ENCODE data around the gene CLK3.
"Not testable (repeated sequence)": the region's sequence is repeated elsewhere in the genome, so short reads cannot be mapped to it uniquely, and the experiment has no call there.

The CLK3 gene

DNA sequence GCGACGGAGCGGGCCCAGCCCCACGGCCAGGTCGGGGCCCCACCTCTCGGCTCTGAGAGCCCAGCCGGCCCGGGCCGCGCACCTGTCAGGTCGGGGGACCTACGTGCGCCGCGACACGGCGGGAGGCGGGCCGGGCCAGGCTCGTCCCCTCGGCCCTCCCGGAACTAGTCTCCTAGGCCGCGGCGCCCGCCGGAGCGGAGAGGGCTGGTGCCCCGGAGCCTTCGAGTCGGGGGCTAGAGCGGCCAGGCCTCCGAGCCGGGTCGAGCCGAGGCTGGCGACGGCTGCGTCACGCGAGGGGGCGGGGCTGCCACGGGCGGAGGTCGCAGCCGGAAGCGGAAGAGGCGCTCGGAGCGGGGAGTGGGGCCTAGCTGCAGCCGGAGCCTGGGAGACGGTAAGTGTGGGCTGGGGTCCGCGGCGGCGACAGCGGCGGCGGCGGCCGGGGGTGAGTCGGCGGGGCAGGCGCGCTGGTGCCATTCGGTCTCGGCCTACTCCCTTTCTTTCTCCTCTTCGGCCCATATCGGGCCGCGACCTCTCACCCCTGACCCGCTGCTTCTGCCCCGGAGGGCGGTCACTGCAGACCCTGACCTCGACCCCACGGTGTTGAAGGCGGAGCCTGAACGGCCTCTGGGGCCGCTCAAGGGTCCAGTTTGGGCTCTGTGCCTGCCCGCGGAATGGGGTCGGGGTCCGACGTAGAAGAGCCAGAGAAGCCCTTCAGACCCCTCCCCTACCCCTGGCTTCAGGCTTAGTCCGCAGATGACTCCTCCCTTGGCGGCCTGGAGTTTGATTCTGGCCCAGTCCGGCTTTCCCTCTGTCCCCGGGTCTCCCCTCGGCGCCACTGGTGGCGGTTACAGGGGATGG lies at the start of gene CLK3:
Gene CLK3 (plus strand): TSS at position 329 of the 858 bp plus-strand sequence. CDS start 3,361 bp downstream, outside the sequence.
- no peak for DNase-seq (ENCODE audit: low read depth)

DNA sequence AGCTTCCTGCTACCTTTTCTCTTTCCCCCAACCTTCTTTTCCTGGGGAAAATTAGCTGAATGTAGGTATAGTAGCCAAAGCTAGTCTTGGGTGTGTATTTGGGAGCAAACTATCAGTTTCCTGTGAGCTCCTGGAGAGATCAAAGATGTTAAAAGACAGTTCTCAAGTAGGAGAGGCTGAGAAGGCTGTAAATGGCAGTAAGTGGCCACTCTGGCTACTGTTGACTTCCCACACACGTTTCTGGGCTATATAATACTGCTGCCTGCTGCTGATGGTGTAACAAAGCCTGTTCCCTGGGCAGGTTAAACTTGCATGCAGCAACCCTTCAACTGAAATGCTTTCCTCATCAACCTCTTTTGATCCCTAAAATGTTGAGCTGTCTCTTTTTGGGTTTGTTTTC lies 47.0 kb upstream of the CLK3 start:
- DNase-seq (ENCODE audit: low read depth) = no peak

DNA sequence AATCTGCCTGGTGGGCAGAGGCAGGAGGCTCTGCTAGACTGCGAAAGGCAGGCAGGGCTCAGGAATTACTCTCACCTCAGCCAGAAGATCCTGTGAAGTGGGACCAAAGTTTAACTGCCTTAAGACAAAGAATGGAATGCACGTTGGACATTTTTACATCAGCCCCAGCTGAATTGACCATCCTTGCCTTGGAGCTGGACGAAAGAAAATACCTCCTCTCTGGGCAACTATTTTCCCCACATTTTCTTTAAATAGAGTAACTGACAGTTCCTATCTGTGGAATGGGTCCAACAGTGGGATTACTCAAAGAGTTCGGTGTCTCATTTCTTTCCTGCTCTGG lies 45.9 kb upstream of the CLK3 start:
- DNase-seq (ENCODE audit: low read depth) = no peak

DNA sequence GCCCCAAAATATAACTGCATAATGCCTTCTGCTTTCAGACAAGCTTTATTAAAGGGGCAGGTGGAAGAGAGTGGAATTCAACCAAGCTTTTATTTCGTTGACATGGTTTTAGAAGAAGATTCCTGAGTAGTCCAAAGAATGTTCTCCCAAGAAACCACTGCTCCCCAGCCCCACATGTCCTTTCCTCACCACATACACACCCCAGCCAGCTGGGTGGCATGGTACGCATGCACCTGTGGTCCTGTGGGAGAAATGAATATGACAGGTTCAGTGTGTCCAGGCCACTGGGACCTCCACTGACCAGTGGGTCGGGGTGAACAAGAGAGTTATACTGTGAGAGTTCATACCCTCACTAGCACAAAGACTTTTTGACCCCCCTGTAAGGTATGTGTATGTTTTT lies 44.4 kb upstream of the CLK3 start:
- no peak for DNase-seq (ENCODE audit: low read depth)

DNA sequence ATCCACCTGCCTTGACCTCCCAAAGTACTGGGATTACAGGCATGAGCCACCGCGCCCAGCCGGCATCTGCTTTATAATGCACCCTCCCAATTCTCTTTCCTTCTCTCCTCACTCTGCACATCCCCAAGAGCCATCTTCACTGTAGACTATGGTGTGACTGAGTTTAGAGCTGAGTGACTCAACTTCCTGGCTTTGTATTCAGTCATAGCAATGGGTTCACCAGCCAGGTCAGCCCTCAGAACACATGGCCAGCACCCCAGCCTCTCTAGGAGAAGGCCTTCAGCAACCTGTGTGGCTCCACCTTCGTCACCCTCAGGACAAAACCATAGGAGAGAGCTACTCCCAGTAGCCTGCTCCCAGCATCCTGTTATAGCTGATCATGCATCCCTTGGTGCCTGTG lies 41.6 kb upstream of the CLK3 start:
- DNase-seq (ENCODE audit: low read depth) = no peak

DNA sequence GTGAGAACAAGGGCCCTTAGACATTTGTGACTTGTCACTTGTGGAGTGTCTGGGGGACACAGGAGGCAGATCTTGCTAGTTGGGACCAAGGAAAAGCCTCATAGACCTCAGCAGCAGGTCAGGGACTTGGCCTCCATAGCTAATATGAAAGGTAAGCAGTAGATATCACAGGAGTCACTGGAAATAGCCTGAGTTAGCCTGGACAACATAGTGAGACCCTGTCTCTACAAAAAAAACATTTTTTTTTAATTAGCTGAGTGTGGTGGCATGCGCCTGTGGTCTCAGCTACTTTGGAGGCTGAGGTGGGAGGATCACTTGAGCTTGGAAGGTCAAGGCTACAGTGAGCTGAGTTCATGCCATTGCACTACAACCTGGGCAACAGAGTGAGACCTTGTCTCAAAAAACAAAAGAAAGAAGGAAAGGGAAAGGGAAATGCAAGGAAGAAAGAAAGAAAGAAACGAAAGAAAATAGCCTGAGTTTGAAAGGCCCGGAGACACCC lies 37.1 kb upstream of the CLK3 start:
- DNase-seq (ENCODE audit: low read depth) = no peak

DNA sequence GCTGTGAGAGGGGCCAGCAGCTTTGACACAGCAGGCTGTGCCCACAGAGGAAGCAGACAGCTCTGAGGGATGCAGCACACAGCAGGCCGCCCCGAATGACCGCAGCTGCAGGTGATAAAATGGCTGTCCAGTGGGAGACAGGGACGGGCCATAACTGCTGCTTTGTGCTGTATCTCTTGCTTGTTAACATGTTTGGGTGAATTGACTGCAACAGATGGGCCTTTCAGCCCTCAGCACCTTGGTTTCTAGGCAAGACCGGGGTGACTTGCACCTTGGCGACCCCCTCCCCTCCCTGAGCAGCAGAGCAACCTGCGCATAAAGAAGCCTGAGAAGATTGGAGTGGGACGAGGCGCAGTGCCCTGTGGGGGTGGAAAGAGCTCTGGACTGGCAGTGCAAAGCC lies 36.6 kb upstream of the CLK3 start:
- no peak for DNase-seq (ENCODE audit: low read depth)

DNA sequence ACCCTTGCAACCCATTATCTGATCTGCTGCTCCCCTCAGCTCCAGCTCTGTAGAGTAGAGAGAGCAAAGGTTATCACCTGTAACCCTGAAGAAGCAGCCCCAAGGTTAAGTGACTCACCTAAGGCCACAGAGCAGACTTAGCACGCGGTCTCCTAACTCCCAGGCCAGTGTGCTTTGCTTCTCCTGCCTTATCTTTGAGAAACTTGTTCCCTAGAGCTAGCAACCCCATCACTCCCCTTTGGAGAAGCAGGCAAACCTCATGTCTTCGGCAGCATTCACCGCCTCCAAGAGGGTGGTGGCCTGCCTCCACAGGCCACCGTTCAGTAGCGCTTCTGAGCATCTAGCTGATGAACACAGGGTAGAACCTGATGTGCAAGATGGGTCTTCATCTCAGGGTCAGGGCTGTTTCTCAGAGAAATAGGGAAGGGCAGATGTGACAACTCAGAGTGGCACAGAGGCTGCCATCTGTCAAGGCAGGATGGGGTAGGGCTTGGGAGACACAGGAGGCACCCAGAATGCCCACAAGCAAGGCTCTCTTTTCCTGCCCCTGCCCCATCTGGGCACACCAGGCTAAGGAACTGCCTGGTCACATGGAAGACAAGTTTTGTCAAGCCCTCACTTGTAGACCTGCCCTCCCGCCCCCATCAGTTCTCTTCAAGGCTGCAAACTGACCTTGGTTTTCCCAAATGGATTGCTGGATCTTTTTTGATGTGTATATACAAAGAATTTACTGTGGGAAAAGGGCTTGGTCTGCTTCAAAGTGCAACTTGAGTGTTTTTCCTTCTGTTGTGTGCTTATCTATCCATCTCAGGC lies 34.9 kb upstream of the CLK3 start:
- DNase-seq (ENCODE audit: low read depth) = no peak

DNA sequence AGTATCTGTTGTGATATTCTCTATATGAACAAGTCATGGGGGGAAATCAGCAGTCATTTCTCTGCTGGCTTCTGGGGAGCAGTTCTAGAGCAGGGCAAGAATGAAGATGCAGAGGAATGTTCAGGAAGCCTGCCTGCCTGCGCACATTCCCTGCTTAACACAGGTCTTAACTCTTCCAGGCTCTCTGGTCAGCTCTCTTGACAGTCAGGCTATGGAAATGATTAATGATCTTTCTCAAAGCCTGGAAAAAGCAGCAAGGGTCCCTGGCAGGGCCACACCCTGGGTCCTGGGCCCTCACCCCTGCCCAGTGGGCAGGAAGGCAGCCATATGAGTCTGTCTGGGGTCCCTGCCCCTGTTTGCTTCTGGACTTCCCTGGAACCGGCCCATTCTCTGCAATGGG lies 31.4 kb upstream of the CLK3 start:
- DNase-seq (ENCODE audit: low read depth) = no peak

DNA sequence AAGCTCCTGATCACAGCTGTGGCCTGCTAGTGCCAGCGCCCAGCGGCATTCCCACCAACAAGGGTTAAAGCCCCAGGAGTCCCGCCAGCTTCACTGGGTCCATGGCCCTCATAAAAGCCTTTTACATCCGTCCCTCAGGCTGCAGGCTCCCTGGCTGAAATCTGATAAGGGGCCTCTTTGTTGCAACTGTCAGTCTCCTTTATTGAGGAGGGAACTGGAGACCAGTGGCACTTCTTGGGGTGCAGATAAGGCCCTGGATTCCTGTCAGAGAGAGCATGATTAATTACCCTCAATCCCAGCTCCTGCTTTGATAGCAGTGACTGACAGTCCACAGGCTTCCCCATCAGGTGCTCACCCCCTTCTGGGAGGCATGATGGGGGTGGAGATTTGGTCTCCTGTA lies 30.9 kb upstream of the CLK3 start:
- no peak for DNase-seq (ENCODE audit: low read depth)

DNA sequence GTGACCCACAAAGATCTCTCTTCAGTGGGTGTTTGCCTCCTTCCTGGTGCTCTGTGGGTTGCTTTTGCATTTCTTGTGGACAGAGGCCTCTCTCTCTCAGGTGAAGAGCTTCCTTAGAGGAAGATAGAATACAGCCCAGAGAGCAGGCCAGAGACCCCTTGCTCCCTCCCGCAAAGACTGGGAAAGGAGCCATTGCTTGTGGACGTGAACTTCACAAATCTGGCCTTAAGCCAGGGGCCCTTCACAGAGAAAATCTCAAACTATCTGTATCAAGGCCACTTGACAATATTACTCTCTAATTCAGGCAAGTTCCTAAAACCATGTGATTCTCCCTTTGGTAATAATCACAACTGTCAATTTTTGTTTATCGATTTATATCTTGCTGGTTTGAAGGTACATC lies 30.4 kb upstream of the CLK3 start:
- DNase-seq (ENCODE audit: low read depth) = no peak

DNA sequence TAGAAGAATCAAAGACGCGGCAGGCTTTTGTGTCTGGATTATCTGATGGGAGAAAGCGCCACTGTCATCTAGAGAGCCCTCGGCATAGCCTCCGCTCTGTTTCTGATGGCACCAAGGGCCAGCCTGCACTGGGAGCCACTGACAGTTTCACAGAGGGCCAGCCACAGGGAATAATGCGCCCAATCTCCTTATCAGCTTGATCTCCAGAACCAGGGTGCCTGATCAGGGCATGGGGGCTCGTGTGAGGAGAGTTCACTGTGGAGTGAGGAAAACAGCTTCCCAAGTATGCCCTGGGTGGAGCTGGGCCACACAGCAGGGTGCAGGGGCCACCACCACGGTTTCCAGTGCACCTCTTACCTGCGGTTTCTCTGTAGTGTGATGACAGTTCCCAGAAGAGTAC lies 29.8 kb upstream of the CLK3 start:
- DNase-seq (ENCODE audit: low read depth) = no peak

DNA sequence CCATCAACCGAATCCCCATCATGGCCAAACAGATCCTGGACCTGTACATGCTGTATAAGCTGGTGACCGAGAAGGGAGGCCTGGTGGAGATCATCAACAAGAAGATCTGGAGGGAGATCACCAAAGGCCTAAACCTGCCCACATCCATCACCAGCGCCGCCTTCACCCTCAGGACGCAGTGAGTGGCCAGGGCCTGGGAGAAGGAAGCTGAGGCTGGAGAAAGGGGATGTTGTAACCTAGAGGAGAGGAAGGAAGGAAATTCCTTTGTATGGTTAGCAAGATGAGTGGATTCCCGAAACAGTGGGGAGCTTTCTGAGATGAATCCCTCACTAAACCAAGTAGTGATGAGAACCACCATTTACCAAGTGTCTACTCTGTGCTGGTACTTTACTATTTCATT lies 25.8 kb upstream of the CLK3 start:
- DNase-seq (ENCODE audit: low read depth) = no peak

DNA sequence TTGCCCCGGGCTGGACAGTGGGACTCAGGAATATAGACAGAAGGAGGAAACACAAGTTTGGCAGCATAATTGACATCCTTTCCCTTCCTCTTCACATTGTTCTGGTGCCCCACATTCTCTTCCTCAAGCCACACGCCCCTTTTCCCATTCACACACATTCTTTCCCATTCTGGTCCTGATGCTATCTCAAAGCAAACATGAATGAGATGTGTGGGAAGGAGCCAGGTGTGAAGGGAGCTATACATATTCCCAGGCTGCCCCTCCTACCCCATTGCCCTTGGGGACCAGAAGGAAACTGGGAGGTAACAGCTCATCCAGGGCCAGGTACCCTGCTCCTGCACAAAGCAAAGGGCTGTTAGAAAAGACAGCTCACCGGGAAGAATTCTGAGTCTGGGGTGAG lies 23.4 kb upstream of the CLK3 start:
- no peak for DNase-seq (ENCODE audit: low read depth)

DNA sequence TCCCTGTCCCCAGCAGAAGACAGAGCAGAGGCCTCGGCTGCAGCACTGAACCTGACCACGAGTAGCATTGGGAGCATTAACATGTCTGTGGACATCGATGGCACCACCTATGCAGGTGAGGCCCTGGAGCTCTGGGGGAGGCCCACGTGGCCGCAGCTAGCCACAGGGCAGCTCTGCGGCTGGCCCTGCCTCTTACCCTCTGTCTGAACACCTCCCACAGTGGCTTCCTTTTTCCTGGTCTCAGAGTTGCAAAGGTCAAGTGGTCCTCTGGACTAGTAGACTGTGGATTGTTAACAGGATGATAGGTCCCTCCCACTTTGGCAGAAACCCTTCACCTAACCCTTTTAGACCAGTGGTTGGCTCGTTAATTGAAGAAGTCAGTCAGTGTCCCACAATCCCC lies 22.5 kb upstream of the CLK3 start:
- DNase-seq (ENCODE audit: low read depth) = no peak

DNA sequence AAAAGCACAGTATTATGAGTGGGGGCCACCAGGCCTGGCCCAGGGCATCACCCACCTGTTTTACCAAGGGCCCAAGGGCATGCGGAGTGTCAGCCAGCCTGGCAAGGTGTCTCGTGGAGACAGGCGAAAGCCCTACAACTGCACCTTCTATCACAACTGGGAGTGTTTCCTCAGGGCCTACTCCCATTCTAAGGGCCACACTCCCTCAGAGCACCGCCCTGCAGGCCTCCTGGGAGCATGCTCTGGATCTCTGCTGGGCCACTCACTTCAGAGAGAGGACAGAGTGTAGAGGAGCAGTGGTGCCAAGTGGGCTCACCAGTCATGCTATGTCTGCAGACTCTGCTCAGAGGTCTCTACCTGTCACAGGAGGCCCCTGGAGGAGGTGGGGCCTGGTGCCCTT lies 21.2 kb upstream of the CLK3 start:
- no peak for DNase-seq (ENCODE audit: low read depth)

DNA sequence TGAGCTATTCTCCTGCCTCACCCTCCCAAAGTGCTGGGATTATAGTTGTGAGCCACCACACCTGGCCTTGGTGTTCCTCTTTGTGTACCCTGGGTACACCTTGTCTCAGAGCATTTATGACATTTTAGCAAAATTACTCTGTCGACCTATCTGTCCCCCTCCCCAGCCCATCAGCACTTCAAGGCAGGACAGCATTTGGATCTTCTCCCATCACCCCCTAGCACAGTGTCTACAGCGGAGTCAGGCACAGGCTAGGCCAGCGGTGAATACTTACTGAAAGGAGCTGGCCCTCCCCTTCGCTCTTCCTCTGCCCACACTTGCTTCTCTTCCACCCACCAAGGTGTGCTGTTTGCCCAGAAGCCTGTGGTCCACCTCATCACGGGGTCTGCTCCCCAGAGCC lies 20.4 kb upstream of the CLK3 start:
- DNase-seq (ENCODE audit: low read depth) = no peak

DNA sequence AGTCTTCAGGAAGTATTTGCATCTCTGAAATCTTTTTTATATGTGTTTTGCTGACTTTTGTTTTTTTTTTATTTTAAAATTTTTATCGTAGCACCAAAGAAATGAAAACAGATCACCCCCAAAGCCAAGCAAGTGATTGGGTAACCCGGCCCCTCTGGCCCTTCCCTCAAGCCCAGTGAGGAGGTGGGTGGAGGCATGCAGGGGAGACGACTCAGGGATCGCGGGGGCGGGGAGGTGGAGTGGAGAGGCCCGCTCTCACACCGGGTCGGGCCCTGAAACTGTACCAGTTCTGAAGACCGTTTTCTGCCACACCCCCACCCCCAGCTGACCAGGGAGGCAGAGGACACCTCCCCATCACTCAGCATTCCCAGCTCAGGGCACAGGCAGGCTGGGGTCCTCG lies 18.9 kb upstream of the CLK3 start:
- DNase-seq (ENCODE audit: low read depth) = not testable (repeated sequence)

DNA sequence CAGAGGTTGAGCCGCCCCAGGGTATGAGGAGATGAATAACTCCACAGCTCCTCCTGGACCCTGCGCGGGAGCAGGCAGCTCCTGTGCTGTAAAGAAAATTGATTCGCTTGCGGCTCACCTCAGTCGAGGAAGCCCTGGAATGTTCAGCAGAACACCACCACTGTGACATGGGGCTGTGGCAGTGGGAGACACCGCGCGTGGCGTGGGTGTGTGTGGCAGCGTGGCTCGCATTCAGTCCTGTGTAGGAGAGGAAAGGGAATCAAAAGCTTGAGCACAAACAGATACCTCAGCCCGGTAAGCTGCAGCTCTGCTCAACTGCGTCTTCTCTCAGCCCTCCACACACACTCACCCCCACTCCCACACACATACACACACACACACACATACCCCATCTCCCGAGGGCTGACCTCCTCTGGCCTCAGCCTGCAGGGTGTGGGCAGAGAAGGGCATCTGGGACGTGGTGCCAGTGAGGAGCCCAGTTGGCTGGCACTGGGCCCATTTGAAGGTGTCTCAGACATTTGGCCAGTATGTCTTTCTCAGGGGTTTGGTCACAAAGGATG lies 18.4 kb upstream of the CLK3 start:
- not testable (repeated sequence) for DNase-seq (ENCODE audit: low read depth)

DNA sequence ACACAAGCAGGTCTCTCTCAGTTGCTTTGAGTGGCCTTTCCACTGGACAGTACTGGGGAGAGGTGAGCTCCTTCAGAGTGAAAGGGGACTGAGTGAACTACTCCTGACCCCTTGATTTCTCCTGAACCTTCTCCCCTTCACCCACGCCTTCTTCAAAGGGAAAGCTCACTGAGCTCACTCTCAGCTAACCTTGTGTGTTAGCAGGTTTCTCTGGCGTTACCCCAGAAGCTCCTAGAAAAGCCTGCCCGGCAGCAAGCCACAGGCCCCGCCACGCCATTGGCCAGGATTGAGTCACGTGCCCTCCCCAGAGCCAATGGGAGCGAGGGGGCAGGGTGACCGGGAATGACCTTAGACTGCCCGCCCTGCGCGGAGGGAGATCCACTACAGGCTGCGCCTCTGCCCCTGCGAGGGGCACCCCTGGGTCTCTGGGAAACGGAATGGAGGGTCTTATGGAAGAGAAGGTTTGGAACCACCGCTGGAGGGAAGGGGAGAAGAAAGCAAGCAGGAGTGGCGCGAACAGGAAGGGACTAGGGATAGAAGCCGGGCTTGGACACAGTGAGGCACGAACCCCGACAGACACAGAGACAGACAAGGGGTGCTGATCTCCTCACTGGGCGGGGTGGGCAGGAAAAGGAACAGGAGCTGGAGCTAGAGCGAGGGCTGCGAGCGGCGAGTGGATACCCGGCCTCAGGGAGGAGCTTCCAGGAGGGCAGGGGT lies 17.4 kb upstream of the CLK3 start:
- no peak for DNase-seq (ENCODE audit: low read depth)

DNA sequence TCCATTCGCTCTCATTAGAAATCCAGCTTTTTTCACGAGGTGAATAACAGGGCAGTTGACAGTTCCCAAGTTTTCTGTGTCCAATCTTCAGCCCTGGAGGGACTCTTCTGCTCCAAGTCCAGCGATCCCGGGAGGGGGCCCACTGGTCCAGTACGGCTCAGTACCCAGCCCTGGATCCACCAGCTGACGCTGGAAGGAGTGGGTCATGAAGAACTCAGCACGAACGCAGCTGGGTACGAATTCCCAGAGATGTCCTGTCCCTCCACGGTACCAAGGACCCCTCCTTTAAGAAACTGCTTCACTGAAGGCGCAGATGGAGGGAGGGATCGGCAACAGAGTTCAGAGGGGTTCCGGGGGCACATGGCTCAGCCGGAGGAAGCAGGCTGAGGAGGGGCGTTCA lies 16.5 kb upstream of the CLK3 start:
- DNase-seq (ENCODE audit: low read depth) = no peak

DNA sequence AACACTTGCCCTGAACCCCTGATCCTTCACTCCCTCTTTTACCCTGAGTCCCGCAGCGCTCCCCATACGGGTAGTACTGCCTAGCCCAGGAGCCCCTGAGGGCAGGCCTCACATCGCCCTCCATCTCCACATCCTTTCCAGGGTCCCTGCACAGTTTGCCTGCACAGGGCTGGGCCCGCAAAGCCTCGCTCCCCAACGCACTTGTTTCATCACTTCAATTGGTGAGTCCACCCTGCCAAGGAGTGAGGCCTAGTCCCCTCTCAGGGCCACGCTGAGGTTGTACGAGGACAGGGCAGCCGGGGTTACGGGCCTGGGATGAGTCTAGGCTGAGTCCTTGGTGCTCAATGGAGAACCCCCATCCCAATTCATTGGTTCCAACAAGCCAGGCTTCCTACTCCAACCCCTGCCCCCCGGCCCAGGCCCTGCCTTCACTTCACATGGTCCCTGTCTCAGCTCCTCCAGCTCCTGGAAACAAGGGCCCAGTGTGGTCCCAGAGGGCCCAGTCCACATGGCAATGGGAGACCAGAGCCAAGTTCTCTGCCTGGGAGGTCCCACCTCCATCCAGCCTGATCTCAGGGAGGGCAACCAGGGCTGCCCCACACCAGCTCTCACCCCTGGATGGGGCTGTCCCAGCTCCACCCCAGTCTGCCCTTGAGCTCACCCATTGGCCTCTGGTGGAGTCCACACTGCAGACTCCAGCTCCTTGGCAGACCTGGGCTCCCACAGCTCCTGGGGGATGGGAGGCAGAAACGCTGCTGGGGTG lies 12.4 kb upstream of the CLK3 start:
- DNase-seq (ENCODE audit: low read depth) = no peak

Measured in HS-5 (cell line).